Activated T-cell treated with anti-CD3 and anti-CD28 coated beads, Interleukin-2, amount 50 U/mL, for 1 hour (primary cell): ENCODE measurements around the gene ZFP14.
"Not testable (repeated sequence)": the region's sequence is repeated elsewhere in the genome, so short reads cannot be mapped to it uniquely, and the experiment has no call there.

Source experiments
- DNase-seq: peaks from one replicate; pipeline ENCODE4 v3.0.0-alpha.2; 2020

The ZFP14 gene

GRCh38 chr19:36330216-36330615, 48.8 kb downstream of the ZFP14 start:
- DNase-seq: no peak

- DNase-seq: not testable (repeated sequence)
Measured at GRCh38 chr19:36329534-36329933, 49.5 kb downstream of the ZFP14 start.

- DNase-seq: not testable (repeated sequence)
Measured at GRCh38 chr19:36326649-36327048, 52.4 kb downstream of the ZFP14 start.

GRCh38 chr19:36315164-36315563, 63.8 kb downstream of the ZFP14 start:
- DNase-seq: not testable (repeated sequence)

- DNase-seq: not testable (repeated sequence)
Measured at GRCh38 chr19:36314053-36314452, 64.9 kb downstream of the ZFP14 start.

GRCh38 chr19:36311098-36311760, 67.8 kb downstream of the ZFP14 start:
- DNase-seq: not testable (repeated sequence)

- not testable (repeated sequence) for DNase-seq
Measured at GRCh38 chr19:36310416-36310990, 68.5 kb downstream of the ZFP14 start.

GRCh38 chr19:36309759-36310158, 69.2 kb downstream of the ZFP14 start:
- DNase-seq: not testable (repeated sequence)

- not testable (repeated sequence) for DNase-seq
Measured at GRCh38 chr19:36309309-36309708, 69.7 kb downstream of the ZFP14 start.

GRCh38 chr19:36292317-36292716, 86.7 kb downstream of the ZFP14 start:
- DNase-seq: not testable (repeated sequence)
